HG03095 (cell line): ENCODE data around the gene EEA1.

Experiments used
- ATAC-seq: cut with Tn5 transposase; IDR thresholded peaks from one replicate; pipeline ENCODE4 v1.9.1; 2021; ENCODE audit warnings: moderate library complexity; ENCODE audit not compliant: unreplicated experiment

Gene EEA1

DNA sequence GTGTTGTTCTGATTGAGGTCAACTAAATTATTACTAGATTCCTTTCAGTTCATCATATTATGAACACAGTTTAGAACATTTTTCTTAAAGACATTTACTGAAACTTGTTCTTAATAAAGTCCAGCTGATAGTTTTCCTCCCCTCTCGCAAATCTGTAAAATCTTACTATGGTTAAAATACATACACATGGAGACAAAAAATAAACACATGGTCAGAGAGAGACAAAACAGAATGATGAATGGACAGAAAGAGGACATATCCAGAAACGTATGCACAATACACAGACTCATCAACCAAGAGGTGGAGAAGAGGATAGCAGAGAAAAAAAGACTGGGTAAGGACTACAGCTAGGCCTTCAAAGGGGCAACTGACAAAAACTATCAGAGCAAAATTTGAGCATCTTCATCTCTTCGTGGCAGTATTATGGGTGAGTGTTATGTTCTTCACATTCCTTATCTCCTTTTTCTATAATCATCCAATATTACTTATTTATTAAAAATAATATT lies 38.4 kb downstream of the EEA1 start:
- no peak for ATAC-seq

DNA sequence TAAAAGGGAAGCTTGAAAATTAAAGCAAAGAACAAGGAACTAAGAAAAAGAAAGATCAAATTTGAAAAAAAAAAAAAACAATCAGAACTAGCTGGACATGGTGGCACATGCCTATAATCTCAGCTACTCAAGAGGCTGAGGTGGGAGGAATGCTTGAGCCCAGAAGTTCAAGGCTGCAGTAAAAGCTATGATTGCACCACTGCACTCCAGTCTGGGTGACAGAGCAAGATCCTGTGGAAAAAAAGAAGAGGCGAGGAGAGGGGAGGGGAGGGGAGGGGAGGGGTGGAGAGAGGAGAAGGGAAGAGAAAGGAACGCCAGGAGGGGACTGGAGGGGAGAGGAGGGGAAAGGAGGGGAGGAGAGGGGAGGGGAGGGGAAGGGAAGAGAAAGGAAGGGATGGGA lies 43.0 kb downstream of the EEA1 start:
- ATAC-seq: no peak

DNA sequence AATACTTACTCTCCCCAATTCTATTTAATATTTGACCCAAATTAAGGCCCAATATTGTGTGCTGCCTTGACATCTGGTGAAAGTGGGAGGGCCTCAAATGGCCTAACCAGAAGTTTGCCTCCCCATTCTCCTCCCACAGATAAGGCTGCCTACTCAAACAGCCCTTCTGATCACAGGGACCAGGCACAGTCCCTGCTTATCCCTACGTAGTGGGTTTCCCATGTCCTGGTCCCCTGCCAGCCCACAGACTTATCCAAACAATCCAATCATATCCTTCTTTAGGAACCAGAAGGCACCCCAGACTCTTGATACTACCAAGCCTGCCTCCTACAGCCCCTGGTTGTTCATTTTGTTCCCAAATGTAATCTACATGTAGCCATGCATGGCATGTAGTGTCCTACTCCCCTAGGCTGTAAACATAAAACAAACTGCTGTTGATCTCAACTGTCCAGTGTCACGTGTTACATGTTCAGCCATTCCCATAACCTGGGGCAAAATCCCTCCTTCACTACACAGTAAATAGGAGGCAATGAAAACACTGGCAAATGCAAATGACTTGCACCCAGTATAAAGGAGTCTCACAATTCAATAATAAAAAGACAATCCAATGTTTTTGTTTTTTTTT lies 49.3 kb downstream of the EEA1 start:
- no peak for ATAC-seq

DNA sequence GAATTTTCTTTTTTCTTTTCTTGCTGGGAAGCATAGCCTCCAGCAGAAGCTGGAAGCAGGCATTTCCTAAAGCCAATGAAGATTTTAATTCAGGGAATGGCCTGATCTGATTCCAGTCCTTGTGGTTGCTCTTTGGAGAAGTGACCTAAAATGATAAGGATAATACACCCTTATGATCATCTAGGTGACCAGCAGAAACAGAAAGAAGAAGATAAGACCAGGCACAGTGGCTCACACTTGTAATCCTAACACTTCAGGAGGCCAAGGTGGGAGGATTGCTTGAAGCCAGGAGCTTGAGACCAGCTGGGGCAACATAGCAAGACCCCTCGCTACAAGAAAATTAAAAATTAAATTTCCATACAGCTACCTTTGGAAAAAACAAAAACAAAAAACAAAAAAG lies 51.2 kb downstream of the EEA1 start:
- no peak for ATAC-seq

DNA sequence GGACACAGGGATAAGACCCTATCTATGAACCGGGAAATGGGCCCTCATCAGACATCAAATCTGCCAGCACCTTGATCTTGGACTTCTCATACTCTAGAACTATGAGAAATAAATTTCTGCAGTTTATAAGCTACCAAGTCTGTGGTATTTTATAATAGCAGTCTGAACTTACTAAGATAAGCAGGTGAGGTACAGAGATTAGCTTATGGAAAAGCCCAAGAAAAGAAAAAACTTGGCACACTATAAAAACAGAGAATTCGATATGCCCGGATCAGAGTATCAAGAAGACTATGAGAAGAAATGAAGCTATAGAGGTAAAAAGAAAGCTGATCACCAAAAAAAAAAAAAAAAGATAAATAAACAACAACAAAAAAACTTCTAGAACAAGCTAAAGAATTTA lies 52.6 kb downstream of the EEA1 start:
- ATAC-seq: no peak

DNA sequence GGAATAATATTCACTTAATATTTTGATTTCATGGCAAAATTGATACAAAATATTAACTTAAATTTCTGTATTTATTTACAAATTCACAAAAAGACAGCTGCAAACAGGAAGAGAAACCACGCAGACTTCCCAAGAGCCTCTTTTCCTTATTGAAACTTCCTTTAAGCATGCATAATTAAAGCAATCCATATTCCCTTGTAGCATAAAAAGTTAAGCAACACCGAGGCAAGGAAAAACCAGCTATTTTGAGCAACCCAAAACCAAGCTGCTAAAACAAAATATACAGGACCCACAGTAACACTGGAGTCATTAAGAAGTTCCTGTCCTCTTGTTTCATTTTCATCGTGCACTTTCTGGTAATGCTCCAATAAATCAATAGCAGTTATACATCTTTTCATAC lies 58.0 kb downstream of the EEA1 start:
- ATAC-seq: no peak

DNA sequence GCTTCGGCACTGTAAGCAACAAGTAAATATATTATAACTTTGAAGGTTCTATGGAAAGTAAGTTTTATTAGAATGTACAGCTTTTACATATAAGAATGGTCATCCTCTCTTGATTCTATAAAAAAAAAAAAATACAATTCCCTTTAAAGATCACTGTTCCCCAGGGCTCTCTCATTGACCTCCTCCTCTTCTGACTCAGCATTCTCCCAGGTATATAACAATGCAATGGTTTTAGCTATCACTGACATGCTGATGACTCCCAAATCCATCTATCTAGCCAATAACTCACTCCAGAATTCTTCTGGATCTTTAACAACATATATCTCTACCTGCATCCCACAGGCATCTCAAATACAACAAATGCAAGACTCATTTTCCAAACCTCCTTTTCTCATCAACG lies 62.7 kb downstream of the EEA1 start:
- ATAC-seq: no peak

DNA sequence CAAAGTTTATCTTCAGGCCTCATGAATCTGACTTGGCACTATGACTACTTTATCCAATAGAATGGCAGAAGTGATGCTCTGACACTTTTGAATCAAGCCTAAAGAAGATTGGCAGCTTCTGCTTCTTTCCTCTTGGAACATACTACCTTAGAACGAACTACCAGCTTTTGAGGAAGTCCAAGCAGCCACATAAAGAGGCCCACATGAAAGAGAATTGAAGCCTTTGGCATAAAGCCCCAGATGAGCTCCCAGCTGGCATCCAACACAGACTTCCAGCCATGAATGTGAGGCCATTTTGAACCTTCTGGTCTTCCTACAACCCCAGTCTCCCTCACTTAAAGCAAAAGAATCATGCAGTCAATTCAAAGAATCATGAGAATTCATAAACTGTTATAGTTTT lies 65.8 kb downstream of the EEA1 start:
- ATAC-seq: no peak

DNA sequence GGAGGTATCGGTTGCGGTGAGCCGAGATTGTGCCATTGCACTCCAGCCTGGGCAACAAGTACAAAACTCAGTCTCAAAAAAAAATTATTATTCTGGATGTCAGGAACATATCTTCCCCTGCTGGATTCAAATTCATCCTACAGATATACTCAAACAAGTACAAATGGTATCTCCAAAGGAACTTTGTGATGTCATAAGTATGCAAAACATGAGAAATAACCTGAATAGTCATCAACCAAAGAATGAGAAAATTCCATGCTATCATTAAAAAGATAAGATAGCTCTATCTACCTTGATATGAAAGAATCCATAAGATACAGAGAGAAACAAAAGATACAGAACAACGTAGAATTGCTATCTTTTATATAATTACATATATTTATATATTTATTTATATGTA lies 67.7 kb downstream of the EEA1 start:
- ATAC-seq: no peak

DNA sequence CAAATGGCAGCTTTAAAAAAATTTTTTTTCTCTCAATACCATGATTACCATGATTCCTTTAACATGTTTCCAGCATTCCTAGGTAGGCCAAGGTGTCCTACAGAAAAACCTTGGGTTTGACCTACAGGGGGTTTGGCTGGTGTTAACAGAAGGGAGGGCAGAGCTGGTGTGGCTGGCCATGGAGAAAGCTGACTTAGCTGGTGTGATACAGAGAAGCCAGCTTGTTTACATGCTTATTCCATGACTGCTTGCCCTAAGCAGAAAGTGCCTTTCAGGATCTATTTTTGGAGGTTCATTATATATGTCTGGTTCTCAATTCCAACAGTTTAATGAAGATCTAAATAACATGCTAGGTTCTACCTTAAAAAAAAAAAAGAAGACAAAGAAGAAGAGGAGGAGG lies 68.6 kb downstream of the EEA1 start:
- ATAC-seq: no peak

DNA sequence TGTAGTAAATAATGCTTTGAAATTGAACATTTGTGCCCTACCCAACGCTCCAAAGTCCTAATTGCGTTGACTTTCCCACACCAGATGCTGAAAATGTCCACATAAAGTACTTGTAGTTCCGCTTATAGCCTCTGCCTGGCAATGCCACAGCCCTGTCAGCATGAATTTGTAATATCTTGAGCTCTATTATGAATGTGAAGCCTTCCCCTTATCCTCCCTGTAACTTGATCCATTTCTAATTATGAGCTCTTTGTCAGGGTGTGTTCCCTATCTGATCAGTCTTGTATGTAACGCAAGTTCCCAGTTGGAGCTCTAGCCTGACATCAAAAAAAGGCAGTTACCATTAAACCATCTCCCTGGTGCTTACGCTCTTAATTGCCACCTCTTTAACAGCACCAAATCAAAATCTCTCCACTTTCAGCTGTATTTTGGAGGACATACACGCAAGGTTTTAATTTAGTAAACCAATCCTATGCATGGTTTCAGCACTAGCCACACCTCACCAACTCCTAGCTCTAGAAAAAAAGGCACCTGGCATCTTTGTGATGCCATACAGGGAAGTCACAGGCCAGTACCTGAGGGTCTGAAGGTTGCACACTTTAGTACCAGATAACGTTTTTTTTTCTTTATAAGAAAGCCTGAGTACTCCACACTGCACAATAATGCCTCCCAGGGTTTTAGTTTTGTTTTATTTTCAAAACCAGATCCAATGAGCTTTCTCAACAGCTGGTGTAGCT lies 69.3 kb downstream of the EEA1 start:
- ATAC-seq: no peak

DNA sequence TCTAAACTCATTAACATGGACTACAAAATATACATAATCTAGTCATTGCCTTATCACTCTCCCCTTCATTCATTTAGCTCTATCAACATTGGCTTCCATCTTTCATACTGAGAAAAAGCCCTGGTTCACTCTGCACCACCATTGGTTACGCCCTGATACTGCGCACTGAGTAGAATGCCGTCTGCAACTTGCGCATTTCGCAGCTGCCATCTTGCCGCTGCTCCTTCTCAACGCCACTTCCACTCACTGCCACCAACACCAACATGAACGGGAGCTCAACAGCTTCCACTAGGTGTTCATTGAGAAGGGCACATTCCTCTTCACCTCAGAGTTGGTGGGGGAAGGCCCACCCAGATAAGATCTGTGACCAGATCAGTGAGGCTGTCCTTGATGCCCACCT lies 71.3 kb downstream of the EEA1 start:
- no peak for ATAC-seq

DNA sequence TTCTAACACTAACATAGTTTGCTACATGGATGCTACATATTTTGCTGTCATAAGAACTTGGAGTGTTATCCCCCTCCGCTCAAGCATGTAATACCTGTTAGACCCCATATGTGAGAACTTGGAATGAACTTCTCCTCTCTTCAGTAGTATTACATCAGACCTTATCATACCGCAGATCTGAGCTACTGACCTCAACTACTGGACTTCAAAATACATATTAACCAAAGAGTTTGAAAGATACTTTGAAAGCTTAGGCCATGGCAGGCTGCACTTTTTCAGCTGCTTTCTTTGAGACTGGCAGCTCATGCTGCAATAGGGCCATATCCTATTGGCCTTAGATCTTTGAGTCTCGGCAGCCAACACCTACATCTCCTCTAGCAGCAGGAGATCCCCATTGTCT lies 74.8 kb downstream of the EEA1 start:
- ATAC-seq: no peak

DNA sequence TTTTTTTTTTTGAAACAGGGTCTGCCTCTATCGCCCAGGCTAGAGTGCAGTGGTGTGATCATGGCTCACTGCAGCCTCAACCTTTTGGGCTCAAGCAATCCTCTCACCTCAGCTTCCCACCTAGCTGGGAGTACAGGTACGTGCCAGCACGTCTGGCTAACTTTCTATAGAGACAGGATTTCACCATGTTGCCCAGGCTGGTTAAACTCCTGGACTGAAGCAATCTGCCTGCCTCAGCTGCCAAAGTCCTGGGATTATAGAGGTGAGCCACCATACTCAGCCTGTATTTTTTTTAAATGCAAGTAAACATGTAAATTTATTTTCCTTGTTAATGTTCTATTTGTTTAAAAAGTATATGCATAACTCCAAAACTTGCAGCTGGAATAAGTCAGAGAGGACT lies 80.4 kb downstream of the EEA1 start:
- ATAC-seq: no peak

DNA sequence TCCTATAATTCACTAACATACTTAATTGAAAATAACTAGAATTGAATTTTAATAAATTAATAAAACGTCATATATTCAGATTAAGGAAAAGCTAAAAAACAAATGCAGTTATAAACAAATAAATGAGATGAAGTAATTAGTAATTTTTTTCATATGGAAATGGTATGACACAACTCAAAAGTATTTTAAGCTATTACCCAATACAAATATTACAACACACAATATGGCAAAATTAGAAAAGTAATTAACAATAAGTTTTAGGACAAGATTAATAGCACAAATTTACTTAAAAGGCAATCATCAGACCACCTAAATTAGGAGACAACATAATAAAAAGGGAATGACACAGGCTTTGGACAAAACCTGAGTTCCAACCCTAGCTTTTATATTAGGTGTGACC lies 81.7 kb downstream of the EEA1 start:
- no peak for ATAC-seq

DNA sequence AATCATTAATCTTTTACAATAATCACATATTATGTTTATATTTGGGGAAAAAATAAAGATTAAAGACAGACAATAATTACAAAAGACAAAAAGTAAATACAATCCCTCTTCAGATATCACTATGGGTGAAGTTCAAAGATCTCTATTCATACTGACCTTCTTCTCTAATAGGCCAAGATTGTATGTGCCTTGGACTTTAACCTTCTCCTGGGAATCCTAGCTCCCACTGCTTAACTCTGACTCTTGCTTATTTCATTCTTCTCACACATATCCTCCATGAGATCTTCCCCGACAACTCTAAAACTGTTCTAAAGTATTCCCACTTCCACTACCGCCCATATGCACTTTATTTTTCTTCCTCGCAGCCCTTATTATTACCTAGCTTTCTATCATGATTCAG lies 83.8 kb downstream of the EEA1 start:
- no peak for ATAC-seq

DNA sequence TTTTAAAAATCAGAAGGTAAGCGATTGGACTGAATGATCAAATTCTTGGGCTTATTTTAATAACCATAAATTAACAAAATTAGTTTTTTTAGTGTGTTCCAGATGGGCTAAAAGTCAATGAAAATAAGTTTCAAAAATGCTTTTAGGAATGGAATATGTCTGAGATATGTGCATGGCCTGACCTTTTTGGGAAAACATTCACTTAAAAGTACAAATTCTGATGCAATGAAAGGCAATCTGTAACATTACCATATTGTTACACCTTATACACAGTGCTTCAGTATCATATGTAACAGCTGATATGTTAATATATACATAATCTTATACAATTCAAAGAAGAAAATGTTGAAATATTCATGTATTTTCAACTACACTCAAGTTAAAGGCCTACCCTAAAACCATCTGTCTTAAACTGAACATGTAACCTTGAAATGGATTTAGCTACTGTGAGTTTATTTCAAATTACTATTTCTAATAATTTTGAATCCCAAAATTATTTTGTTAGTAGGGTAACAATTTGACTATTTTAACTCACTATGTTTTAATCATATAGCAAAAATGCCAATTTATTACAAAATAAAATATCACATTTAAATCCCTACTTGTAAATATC lies 84.8 kb downstream of the EEA1 start:
- no peak for ATAC-seq

DNA sequence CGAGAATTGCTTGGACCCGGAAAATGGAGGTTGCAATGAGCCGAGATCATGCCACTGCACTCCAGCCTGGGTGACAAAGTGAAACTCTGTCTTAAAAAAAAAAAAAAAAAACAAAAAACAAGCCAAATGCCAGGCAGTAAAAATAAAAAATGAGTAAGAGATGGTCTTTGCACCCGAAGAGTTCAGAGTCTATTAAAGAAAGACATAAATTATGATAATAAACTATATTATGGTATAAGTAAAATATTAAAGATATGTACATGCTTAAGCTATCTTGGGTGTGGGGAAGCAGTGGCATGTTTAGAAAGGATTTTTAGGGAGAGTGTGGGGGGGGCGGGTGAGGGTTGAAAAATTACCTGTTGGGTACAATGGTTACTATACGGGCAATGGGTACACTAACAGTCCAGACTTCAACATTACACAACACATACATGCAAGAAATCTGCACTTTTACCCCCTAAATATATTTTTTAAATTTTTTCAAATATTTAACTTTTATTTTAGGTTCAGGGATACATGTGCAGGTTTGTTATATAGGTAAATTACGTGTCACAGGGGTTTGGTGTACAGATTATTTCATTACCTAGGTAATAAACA lies 99.3 kb downstream of the EEA1 start:
- no peak for ATAC-seq

DNA sequence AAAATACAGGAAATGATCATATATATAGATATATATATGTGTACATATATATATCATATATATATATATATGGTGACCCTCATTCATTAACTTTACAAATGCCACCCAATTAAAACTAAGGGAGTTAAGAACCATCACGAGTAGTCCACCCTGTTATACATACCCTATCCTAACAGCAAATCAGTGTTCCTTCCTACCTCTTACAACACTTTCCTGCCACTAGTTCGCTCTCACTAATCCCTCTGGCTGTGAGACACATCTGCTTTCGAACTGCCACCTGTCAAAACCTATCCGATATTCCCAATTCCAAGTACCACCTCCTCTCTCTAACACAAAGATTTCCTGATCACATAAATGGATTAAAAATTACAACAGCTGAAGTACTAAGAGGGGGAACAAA lies 100.5 kb downstream of the EEA1 start:
- no peak for ATAC-seq

DNA sequence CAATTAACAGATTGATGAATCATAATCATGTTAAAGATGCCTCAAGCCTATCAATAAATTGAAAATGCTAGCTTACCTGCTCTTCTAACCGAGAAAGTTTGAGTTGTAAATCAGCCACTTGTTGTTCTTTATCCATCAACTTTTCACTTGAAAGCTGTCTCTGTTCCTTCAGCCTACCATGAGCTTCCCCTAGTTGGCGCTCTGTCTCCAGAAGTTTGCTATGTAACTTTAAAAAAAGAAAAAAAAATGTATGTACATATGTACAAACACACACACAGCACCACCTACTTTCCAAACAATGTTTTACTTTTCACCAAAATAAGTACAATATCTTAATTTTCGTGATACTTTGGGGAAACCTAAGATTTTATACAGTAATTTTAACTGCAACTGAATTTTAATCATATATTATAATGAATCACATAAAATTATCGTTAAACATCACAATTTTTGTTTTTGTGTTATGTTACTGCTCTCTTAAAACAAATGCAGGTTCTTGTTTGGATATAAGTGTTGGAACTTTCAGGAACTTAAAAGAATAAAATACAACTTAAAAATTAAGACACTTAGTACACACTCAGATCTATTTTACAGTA lies 101.2 kb downstream of the EEA1 start:
- no peak for ATAC-seq

DNA sequence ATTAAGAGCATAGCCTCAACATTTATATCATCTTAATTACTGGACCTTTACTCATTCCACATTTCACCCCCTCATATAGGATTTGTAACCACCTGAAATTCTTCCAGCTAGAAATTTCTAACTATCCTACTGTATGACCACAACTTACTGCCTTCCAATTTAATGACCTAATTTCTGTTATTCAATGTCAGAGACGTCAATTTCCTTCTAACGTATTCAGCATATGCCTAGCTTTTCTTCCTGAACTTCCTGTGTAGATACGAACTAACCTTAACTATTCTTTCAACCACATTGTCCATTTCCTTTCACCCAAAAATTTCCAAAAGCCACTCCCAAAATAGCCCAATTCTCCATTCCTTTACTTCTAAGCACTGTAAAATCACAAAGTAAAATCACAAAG lies 108.0 kb downstream of the EEA1 start:
- ATAC-seq: no peak

DNA sequence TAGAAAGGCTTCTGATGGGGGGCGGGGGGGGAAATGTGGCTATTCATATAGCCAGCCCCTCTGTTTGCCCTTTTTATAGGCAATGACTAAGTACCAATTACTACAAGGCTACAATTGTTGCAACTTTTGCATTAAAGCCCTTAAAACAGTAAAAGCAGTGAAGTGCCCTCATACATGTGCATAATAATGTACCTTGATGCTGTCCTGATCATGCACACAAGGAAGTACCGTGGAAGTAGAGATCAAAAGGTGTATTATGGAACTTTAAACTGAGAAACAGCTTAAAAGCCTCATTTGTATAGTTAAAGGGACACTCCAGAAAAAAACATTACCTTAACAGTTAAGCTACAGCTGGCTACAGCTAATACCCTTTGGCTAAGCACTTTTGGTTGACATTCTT lies 114.5 kb downstream of the EEA1 start:
- no peak for ATAC-seq
